Heart left ventricle (tissue), 13 donors: Measurements from ENCODE around the gene SYCE1.

Source experiments
- CTCF ChIP-seq, 12 donors: fragments of 200-600 bp; sonication (generic) in 4 of 12; IDR thresholded peaks; one replicate each; pipeline versions ENCODE4 v1.5.0 to v1.8.0; 2018 to 2022; ENCODE audit warnings: antibody characterized with exemption in 12 of 12, mild to moderate bottlenecking in 5 of 12
- POLR2A ChIP-seq, 2 donors: fragments of 450-650 bp; IDR thresholded peaks; one replicate each; pipeline ENCODE4 v1.6.1; 2017; ENCODE audit warnings: antibody characterized with exemption in 2 of 2, mild to moderate bottlenecking in 2 of 2, moderate library complexity in 2 of 2
- donor health status: ischemic (EF 13 %, LVEDD 7.1; RV severe dilation, severe dysfunction).
- donor health status: DM: no; HTN: yes; CAD: no.
- donor health status: DM: no; HTN: no; CAD: no.
- donor health status: ischemic (EF 25% LVEDD 6.9; RV normal size, moderate dysfunction).
- donor health status: ischemic (EF 25% LVEDD 5.7; RV mildly dilated, moderate dysfunction).
- donor health status: ischemic (EF 35%, LVEDD 5.7; RV mildly dilated, moderate dysfunction).
- donor health status: nonischemic (EF 11% LVEDD 7.7; RV severe dilation, severe dysfunction).
- donor health status: DM: yes; HTN: yes; CAD: no.
- donor health status: PGD.
- donor health status: ischemic (EF 29% LVEDD 5.4; RV normal size, mild dysfunction).
- donor health status: nonischemic (EF 23%, LVEDD 6.1; RV moderate dilation, normal function).

- no peak for TF ChIP-seq CTCF (IDR thresholded peaks at IDR 0.05)
- TF ChIP-seq POLR2A (IDR thresholded peaks at IDR 0.05) = no peak
Measured at GRCh38 chr10:133590970-133591359, 25.6 kb upstream of the SYCE1 start.
